Activated B cell treated with CpG ODN at 0.5 μM for 24 hours (primary cell): ENCODE measurements around the gene CD63. TPM values are rescaled to one million over a fixed set of nuclear protein-coding genes. Genes with fewer than 3 reads are reported as not detected.

ENCODE experiments used
- ATAC-seq: fragments of 200-7000 bp; cut with Tn5 transposase; one replicate; pipeline ENCODE4 v1.10.0; 2021; ENCODE audit warnings: low read depth, mild to moderate bottlenecking, moderate library complexity
- CTCF ChIA-PET: fragments of 350-600 bp; sonication (Branson Sonifier 250); formaldehyde crosslinking; loops from one replicate; lab custom pipeline; 2021; ENCODE audit warnings: antibody characterized with exemption; lab: Charles Lee
- POLR2A ChIA-PET: fragments of 350-600 bp; sonication (Branson Sonifier 250); formaldehyde crosslinking; loops from one replicate; lab custom pipeline; 2021; ENCODE audit warnings: antibody characterized with exemption; lab: Charles Lee
- DNase-seq: peaks from one replicate; pipeline ENCODE4 v3.0.0; 2022
- H3K27ac Mint-ChIP-seq: one replicate; pipeline ENCODE4 v1.8.0; 2020; ENCODE audit warnings: mixed read lengths
- H3K27me3 Mint-ChIP-seq: one replicate; pipeline ENCODE4 v1.8.0; 2021; ENCODE audit warnings: mixed read lengths
- H3K36me3 Mint-ChIP-seq: one replicate; pipeline ENCODE4 v1.8.0; 2021; ENCODE audit warnings: low read depth, mixed read lengths
- H3K4me1 Mint-ChIP-seq: one replicate; pipeline ENCODE4 v1.8.0; 2021; ENCODE audit warnings: mixed read lengths
- H3K4me3 Mint-ChIP-seq: one replicate; pipeline ENCODE4 v1.8.0; 2020; ENCODE audit warnings: mild to moderate bottlenecking, mixed read lengths
- H3K9me3 Mint-ChIP-seq: one replicate; pipeline ENCODE4 v1.8.0; 2020; ENCODE audit warnings: mixed read lengths
- CTCF ChIP-seq: fragments of 200-600 bp; IDR thresholded peaks from one replicate; pipeline ENCODE4 v1.8.0; 2022; ENCODE audit warnings: antibody characterized with exemption, mild to moderate bottlenecking
- intact Hi-C: fragments of 100-400 bp; cut with micrococcal nuclease; formaldehyde crosslinking; loops from one replicate; pipeline ENCODE4 v1.15.1; 2024
- total RNA-seq: library from RNA; stranded (reverse); gene quantifications from 2 replicates; pipeline ENCODE4 v1.2.3, GENCODE V29; 2022

Gene CD63
- total RNA-seq, 1 donor from 2014 or later = 104 TPM

- Mint-ChIP-seq H3K36me3 (no peaks in the 10 kb centered on the region), H3K27me3 (peaks cover 8% of the 10 kb centered on the region), H3K4me1 (no peaks in the 10 kb centered on the region), H3K27ac (no peak overlapping the region), H3K9me3 (no peaks in the 10 kb centered on the region), H3K4me3 (no peak overlapping the region)
- no peak for ATAC-seq
- no peak for DNase-seq
- intact Hi-C loops = no loop called here
- TF ChIP-seq CTCF = no peak
- ChIA-PET CTCF (no interaction called here), POLR2A (no interaction called here)
Observed at GRCh38 chr12:55693323-55694187, 35.3 kb downstream of the CD63 start.

- DNase-seq = no peak
- ChIA-PET CTCF (no interaction called here), POLR2A (no interaction called here)
- Mint-ChIP-seq H3K27me3 (peaks cover 8% of the 10 kb centered on the region), H3K9me3 (no peaks in the 10 kb centered on the region), H3K4me1 (peaks cover 1% of the 10 kb centered on the region), H3K4me3 (no peak overlapping the region), H3K36me3 (no peaks in the 10 kb centered on the region), H3K27ac (no peak overlapping the region)
- no peak for TF ChIP-seq CTCF
- intact Hi-C loops = no loop called here
- ATAC-seq = no peak
Observed at GRCh38 chr12:55692631-55693322, 36.0 kb downstream of the CD63 start.

GRCh38 chr12:55688716-55689655 lies 39.8 kb downstream of the CD63 start:
- POLR2A ChIA-PET = no interaction called here
- ATAC-seq (no peak), DNase-seq (no peak)
- Mint-ChIP-seq H3K4me1 (peaks cover 12% of the 10 kb centered on the region), H3K27ac (no peak overlapping the region), H3K27me3 (no peaks in the 10 kb centered on the region), H3K36me3 (no peaks in the 10 kb centered on the region), H3K4me3 (no peak overlapping the region), H3K9me3 (no peaks in the 10 kb centered on the region)
- intact Hi-C loops = no loop called here
- CTCF ChIA-PET = no interaction called here
- TF ChIP-seq CTCF = no peak

- Mint-ChIP-seq H3K4me1 (peaks cover 21% of the 10 kb centered on the region), H3K27me3 (no peaks in the 10 kb centered on the region), H3K36me3 (no peaks in the 10 kb centered on the region), H3K9me3 (no peaks in the 10 kb centered on the region), H3K27ac (no peak overlapping the region), H3K4me3 (no peak overlapping the region)
- DNase-seq (no peak), ATAC-seq (no peak)
- ChIA-PET CTCF (no interaction called here), POLR2A (no interaction called here)
- no peak for TF ChIP-seq CTCF
- intact Hi-C loops = no loop called here
Observed at GRCh38 chr12:55687746-55688145, 41.1 kb downstream of the CD63 start.
